Left lung (tissue), 10 donors: ENCODE results near the gene TBC1D10A. TPM values are rescaled to one million over a fixed set of nuclear protein-coding genes. Genes with fewer than 3 reads are reported as not detected.

Experiments
- ATAC-seq: fragments of 200-7000 bp; cut with Tn5 transposase; one replicate; pipeline ENCODE4 v1.9.1; 2020; ENCODE audit warnings: moderate library complexity
- DNase-seq, 4 donors: peaks; one replicate each; pipeline ENCODE4 v3.0.0-alpha.2; 2013 to 2020
- H3K27ac ChIP-seq, 2 donors: fragments of 200-600 bp; sonication (generic) in 1 of 2; one replicate each; pipeline versions ENCODE4 v1.5.0 to v1.8.0; 2020 to 2021
- H3K27me3 ChIP-seq, 2 donors: fragments of 200-600 bp; sonication (generic) in 1 of 2; one replicate each; pipeline versions ENCODE4 v1.5.0 to v1.8.0; 2020 to 2021
- H3K36me3 ChIP-seq, 2 donors: fragments of 200-600 bp; sonication (generic) in 1 of 2; one replicate each; pipeline versions ENCODE4 v1.5.0 to v1.8.0; 2020 to 2021
- H3K4me1 ChIP-seq, 2 donors: fragments of 200-600 bp; one replicate each; pipeline ENCODE4 v1.8.0; 2021
- H3K4me3 ChIP-seq, 2 donors: fragments of 200-600 bp; sonication (generic) in 1 of 2; one replicate each; pipeline versions ENCODE4 v1.5.0 to v1.8.0; 2020 to 2021; ENCODE audit warnings: mild to moderate bottlenecking in 1 of 2
- H3K9me3 ChIP-seq, 2 donors: fragments of 200-600 bp; sonication (generic) in 1 of 2; one replicate each; pipeline versions ENCODE4 v1.5.0 to v1.8.0; 2020 to 2021
- intact Hi-C, 2 donors: fragments of 100-400 bp; cut with DNase I; formaldehyde crosslinking; loops; one replicate each; pipeline versions ENCODE4 v1.11.2 to v1.14.2; 2022
- polyA plus RNA-seq, 6 donors: library from polyadenylated mRNA; unstranded; fragments of 120-200 nt; gene quantifications; one replicate each; pipeline ENCODE4 v1.2.1, GENCODE V29; 2013; ENCODE audit not compliant: insufficient read length in 6 of 6
- total RNA-seq, 2 donors: library from RNA; stranded (reverse); fragmentation: NEBNext Ultra II Directional; extraction: Animal tissue kit (Norgen Biotek cat#: 25700); gene quantifications; one replicate each; pipeline ENCODE4 v1.2.1, GENCODE V29; 2021
- TF ChIP-seq, protein P1 (sequence below), 2 donors: fragments of 200-600 bp; sonication (generic) in 1 of 2; IDR thresholded peaks; one replicate each; pipeline versions ENCODE4 v1.5.0 to v1.8.0; 2021; ENCODE audit warnings: antibody characterized with exemption in 2 of 2
- donor health status: DM: no; HTN: yes; CAD: no.
- donor health status: DM: no; HTN: no; CAD: no.

TBC1D10A gene
- total and polyA plus RNA-seq, 8 donors: 15.4 to 25.4 (median 18.2) TPM

DNA sequence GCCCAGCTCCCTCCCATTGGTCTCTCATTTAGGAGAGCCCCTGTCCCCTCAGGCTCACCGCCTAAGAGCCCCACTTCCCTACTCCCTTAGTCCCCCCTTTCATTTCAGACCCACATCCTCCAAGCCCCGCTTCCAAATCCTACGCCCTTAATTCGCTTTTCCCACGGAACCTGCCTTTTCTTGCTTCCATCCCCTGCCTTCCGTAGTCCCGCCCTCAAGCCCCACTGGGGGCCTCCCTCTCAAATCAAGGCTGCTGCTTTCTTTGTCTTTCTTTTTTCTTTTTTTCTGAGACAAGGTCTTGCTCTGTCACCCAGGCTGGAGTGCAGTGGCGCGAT, 30.5 kb upstream of the TBC1D10A start:
- intact Hi-C loops: no loop called here
- ATAC-seq: peak; percentile 3
- peak overlapping the region in 1 of 2 donors; percentile 95 for H3K27ac ChIP-seq

GRCh38 chr22:30356449-30357235, 29.9 kb upstream of the TBC1D10A start, which contains the start of the genes CCDC157 and SF3A1:
Gene CCDC157 (plus strand): TSS chr22:30357007. CDS start chr22:30366001, 8,994 bp downstream.
Gene SF3A1 (minus strand): TSS chr22:30356894. CDS start chr22:30356792, 102 bp downstream.
- intact Hi-C loops: no loop called here
- peaks cover 0 to 15% of the 10 kb centered on the region in 2 donors for H3K36me3 ChIP-seq
- H3K9me3 ChIP-seq: no peaks in the 10 kb centered on the region

More for the DNA sequence above, 30.5 kb upstream of the TBC1D10A start:
- Histone ChIP-seq H3K4me3 (peak overlapping the region; percentile 76 to 85), H3K27me3 (no peaks in the 10 kb centered on the region), H3K36me3 (peaks cover 0 to 10% of the 10 kb centered on the region in 2 donors), H3K4me1 (peaks cover 20 to 37% of the 10 kb centered on the region in 2 donors), H3K9me3 (no peaks in the 10 kb centered on the region)
- TF ChIP-seq, protein P1, sequence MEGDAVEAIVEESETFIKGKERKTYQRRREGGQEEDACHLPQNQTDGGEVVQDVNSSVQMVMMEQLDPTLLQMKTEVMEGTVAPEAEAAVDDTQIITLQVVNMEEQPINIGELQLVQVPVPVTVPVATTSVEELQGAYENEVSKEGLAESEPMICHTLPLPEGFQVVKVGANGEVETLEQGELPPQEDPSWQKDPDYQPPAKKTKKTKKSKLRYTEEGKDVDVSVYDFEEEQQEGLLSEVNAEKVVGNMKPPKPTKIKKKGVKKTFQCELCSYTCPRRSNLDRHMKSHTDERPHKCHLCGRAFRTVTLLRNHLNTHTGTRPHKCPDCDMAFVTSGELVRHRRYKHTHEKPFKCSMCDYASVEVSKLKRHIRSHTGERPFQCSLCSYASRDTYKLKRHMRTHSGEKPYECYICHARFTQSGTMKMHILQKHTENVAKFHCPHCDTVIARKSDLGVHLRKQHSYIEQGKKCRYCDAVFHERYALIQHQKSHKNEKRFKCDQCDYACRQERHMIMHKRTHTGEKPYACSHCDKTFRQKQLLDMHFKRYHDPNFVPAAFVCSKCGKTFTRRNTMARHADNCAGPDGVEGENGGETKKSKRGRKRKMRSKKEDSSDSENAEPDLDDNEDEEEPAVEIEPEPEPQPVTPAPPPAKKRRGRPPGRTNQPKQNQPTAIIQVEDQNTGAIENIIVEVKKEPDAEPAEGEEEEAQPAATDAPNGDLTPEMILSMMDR (IDR thresholded peaks at IDR 0.05): no peak
- DNase-seq: no peak

GRCh38 chr22:30354644-30355043, 27.9 kb upstream of the TBC1D10A start:
- Histone ChIP-seq H3K36me3 (peaks cover 0 to 35% of the 10 kb centered on the region in 2 donors), H3K9me3 (no peaks in the 10 kb centered on the region), H3K4me3 (peak overlapping the region in 1 of 2 donors; percentile 85), H3K27ac (no peak overlapping the region), H3K4me1 (peaks cover 20 to 58% of the 10 kb centered on the region in 2 donors), H3K27me3 (no peaks in the 10 kb centered on the region)
- DNase-seq (no peak), ATAC-seq (no peak)
- intact Hi-C loops: no loop called here
- TF ChIP-seq, protein P1 (IDR thresholded peaks at IDR 0.05): no peak

More at GRCh38 chr22:30356449-30357235, 29.9 kb upstream of the TBC1D10A start, which contains the start of the genes CCDC157 and SF3A1:
- H3K4me3 ChIP-seq: peak within 1 kb of the TSS; percentile 76 to 85
- H3K27me3 ChIP-seq: no peaks in the 10 kb centered on the region
- DNase-seq: peak; percentile 91 to 98 (median 94)
- TF ChIP-seq, protein P1 (IDR thresholded peaks at IDR 0.05): peak in 1 of 2 donors; percentile 22
- peak within 1 kb of the TSS; percentile 95 to 97 for H3K27ac ChIP-seq
- peaks cover 20 to 40% of the 10 kb centered on the region in 2 donors for H3K4me1 ChIP-seq
- ATAC-seq: peak; percentile 99

GRCh38 chr22:30351226-30351625, 24.5 kb upstream of the TBC1D10A start:
- no peak overlapping the region for H3K27ac ChIP-seq
- intact Hi-C loops: no loop called here
- peaks cover 27 to 70% of the 10 kb centered on the region in 2 donors for H3K4me1 ChIP-seq
- no peak for ATAC-seq
- TF ChIP-seq, protein P1 (IDR thresholded peaks at IDR 0.05): no peak
- H3K4me3 ChIP-seq: no peak overlapping the region
- DNase-seq: peak in 1 of 4 donors; percentile 21
- H3K9me3 ChIP-seq: no peaks in the 10 kb centered on the region
- peaks cover 0 to 70% of the 10 kb centered on the region in 2 donors for H3K36me3 ChIP-seq
- no peaks in the 10 kb centered on the region for H3K27me3 ChIP-seq

DNA sequence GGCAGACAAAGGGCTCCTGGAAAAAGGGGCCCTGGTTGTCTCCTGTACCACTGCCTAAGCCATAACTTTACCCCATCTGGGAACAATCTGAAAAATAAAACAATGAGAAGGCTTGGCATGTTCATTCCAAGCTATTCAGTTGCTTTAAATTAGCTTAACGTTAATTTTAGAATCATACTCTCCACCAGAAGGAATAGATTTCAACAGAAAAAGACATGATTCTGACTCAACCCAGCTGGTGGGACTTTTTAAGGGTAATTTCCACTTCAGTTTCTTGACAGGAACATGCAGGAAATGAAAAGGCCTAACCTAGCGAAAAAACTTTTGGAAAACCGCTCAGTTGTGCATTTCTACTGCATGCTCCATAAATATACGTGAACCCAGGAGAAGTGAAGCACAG, 22.1 kb upstream of the TBC1D10A start:
- Histone ChIP-seq H3K9me3 (no peaks in the 10 kb centered on the region), H3K36me3 (peaks cover 1 to 94% of the 10 kb centered on the region in 2 donors), H3K27ac (peak overlapping the region; percentile 19 to 35), H3K27me3 (no peaks in the 10 kb centered on the region), H3K4me1 (peaks cover 7 to 46% of the 10 kb centered on the region in 2 donors), H3K4me3 (no peak overlapping the region)
- no peak for ATAC-seq
- intact Hi-C loops: no loop called here
- TF ChIP-seq, protein P1 (IDR thresholded peaks at IDR 0.05): no peak
- peak in 2 of 4 donors; percentile 77 to 82 for DNase-seq
